Astrocyte of the cerebellum (primary cell): ENCODE results near the gene EIF2A.

Experiments
- DNase-seq: peaks from one replicate; pipeline ENCODE4 v3.0.0-alpha.2; 2011; ENCODE audit warnings: low read depth
- H3K4me3 ChIP-seq: 2 replicates; pipeline ENCODE4 v1.5.1; 2011; ENCODE audit warnings: mild to moderate bottlenecking, low read depth, low read length, moderate library complexity
- in situ Hi-C: cut with HindIII; loops from 2 replicates; pipeline ENCODE4 v1.10.0; 2017; ENCODE audit warnings: low sequenced_read_pairs
- TF ChIP-seq, protein P1 (sequence below): IDR thresholded peaks from 2 replicates; pipeline ENCODE4 v1.5.1; 2012; ENCODE audit warnings: low read length, low read depth, moderate library complexity, mild to moderate bottlenecking; ENCODE audit errors: missing control alignments

Gene EIF2A

DNA sequence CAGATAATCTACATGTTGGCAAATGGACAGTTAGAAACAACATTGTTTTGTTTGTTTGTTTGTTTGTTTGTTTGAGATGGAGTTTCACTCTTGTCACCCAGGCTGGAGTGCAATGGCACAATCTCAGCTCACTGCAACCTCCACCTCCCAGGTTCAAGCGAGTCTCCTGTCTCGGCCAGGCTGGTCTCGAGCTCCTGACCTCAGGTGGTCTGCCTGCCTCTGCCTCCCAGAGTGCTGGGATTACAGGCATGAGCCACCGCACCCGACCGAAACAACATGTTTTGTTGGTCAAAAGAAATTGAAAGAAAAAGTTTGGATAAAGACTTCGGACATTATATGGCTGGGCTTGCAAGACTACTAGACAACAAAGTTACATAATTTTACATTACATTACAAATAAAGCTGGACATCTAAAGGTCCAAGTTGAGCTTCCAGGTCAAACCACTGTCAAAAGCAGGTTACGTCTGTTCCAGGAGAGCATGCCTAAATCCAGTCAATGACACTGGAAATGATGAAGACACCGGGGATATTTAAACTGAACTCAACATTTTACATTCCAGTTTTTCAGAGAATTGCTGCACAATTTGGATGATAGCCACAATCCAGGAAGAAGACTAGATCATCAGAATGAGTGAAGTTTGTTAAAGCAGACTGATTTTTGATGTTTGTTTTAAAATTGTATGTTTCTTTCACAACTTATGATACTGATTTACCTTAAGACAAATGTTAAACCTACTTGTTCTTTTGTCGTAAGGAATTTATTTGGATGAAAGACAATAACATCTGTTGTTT lies 18.9 kb upstream of the EIF2A start:
- TF ChIP-seq, protein P1, sequence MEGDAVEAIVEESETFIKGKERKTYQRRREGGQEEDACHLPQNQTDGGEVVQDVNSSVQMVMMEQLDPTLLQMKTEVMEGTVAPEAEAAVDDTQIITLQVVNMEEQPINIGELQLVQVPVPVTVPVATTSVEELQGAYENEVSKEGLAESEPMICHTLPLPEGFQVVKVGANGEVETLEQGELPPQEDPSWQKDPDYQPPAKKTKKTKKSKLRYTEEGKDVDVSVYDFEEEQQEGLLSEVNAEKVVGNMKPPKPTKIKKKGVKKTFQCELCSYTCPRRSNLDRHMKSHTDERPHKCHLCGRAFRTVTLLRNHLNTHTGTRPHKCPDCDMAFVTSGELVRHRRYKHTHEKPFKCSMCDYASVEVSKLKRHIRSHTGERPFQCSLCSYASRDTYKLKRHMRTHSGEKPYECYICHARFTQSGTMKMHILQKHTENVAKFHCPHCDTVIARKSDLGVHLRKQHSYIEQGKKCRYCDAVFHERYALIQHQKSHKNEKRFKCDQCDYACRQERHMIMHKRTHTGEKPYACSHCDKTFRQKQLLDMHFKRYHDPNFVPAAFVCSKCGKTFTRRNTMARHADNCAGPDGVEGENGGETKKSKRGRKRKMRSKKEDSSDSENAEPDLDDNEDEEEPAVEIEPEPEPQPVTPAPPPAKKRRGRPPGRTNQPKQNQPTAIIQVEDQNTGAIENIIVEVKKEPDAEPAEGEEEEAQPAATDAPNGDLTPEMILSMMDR = no peak
- no peak for DNase-seq
- no peak overlapping the region for H3K4me3 ChIP-seq
- in situ Hi-C loops = no loop called here

DNA sequence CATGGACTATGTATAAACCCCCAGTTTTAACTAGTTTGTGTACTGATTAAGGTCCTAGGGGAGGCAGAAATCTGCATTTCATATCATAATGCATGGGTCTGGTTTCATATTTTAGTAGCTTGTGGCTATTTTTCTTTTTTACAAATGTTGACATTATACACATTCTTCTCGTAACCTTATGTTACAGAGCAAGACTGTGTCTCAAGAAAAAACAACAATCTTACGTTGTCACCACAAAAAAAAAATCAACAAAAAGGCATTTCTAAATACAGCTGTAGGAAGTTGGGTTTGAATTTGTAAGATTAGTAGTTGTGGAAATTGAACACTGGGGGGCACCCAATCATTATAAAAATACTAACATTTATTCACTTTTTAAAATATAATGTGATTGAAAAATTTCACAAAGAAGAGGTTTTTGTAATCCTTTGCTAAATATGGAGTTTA lies 18.2 kb upstream of the EIF2A start:
- DNase-seq = no peak
- in situ Hi-C loops = no loop called here
- no peak overlapping the region for H3K4me3 ChIP-seq
- TF ChIP-seq, protein P1 = no peak

DNA sequence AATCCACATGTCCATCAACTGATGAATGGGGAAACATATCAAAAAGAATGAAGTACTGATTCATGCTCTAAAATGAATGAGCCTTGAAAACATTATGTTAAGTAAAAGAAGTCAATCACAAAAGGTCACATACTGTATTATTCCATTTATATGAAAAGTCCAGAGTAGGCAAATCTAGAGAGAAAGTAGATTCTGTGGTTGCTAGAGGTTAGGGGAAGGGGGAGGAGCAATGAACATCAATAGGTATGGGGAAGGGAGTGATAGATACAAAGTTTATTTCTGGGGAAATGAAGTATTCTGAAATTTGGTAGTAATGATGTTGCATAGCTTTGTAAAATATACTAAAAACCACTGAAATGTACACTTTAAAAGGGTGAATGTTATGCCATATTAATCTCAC lies 14.8 kb upstream of the EIF2A start:
- in situ Hi-C loops = no loop called here
- DNase-seq = no peak
- TF ChIP-seq, protein P1 = no peak
- no peak overlapping the region for H3K4me3 ChIP-seq

DNA sequence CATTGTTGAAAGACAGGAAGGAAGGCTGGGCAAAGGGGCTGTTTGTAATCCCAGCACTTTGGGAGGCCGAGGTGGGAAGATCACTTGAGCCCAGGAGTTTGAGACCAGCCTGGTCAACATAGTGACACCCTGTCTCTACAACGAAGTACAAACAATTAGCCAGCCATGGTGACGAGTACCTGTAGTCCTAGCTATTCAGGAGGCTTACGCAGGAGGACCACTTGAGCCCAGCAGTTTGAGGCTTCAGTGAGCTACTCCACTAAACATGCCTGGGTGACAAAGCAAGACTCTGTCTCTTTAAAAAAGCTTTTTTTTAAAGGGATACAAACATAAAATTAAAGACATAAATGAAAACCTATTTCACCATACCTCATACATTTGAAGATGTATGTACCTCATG lies 11.4 kb upstream of the EIF2A start:
- TF ChIP-seq, protein P1 = no peak
- no peak overlapping the region for H3K4me3 ChIP-seq
- in situ Hi-C loops = no loop called here
- no peak for DNase-seq

DNA sequence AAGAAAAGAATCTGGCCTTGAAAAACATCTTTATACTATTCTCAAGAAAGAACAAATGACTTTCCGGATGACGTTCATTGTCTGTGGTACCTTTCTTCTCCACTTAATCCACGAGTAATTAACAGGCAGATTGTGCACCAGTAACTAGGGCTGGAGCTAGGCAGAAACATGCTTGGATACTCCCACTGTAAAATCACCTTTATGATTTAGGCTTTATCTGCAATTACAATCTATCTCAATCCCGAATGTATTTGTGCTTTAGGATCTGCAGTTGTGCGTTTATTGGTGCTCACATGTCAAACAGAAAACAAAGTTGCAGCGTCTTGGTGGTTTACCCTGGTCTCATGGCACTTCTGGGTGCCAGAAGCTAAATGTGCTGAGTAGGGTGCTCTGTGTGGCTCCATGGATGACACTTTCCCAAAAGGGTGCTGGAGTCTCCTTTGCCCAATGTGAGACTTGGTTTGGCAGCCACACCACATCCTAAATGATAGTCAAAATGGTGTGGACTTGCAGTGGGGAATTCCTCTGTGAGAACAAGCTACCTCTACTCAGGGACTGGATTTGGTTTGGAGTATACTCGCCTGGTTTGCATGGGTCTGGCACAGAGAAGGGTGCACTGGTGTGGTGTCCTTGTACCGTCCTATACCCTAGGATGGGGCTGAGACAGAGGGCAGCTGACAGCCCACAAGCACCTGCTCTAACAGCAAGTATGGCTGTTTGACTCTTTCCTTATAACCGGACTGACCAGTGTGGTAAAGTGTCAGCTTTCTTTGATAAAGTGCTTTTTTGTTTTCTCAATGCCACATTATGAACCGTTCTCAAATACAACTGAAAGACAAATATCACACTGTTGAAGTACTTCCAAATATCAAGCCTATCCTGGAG lies 8.0 kb upstream of the EIF2A start:
- H3K4me3 ChIP-seq = no peak overlapping the region
- in situ Hi-C loops = no loop called here
- TF ChIP-seq, protein P1 = no peak
- no peak for DNase-seq

DNA sequence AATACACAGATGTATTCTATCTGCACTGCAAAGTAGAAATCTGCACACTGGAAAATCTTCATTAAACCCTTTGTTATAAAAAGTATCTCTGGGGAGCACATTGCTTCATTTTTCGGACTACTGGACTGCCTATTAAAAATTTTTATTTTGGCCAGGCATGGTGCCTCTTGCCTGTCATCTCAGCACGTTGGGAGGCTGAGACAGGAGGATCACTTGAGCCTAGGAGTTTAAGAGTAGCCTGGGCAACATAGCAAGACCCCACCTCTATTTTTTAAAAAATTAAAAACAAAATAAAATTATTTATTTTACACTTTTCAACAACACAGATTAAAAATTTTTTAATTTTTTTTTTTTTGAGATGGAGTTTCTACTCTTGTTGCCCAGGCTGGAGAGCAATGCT lies 6.3 kb upstream of the EIF2A start:
- TF ChIP-seq, protein P1 = no peak
- DNase-seq = no peak
- no peak overlapping the region for H3K4me3 ChIP-seq
- in situ Hi-C loops = no loop called here
